ENCODE data around the gene EEFSEC. TPM values are rescaled to one million over a fixed set of nuclear protein-coding genes. Genes with fewer than 3 reads are reported as not detected.

EEFSEC gene
- total RNA-seq, 2 donors from 2014 or later = 15.7 to 17.2 TPM

DNA sequence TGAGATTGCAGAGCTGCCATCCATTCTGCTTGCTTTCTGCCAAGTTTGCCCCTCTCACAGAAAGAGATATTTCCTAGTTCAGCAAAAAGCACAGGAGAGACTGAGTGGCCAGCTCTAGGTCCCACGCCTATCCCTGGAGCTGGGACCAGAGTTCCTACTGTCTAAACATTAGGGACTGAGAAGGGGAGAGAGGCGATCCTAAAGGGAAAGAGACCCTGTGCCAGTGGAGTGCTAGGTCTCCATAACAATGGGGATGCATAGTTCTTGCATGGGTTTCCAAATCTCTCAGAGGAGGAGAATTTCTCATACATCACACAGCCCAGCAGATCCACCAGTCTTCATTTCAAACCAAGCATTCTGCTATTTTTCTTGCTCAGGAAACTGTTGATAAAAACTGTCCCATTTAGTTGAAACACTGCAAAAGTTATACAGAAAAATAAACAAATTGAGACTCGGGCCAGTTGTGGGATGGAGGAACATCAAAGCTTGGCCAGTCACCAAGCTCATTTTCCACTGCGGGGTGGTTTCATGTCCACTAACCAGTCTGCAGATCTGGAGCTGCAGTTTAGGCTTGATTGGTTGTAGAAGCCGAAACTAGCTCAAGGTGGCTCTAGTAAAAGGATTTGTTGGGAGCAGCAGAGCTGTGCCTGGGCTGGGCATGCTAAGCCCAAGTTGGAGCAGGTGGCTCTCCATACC is 62.7 kb downstream of the EEFSEC start:
- DNase-seq = no peak
- Mint-ChIP-seq H3K27me3 (ENCODE audit: low read depth) (no peaks in the 10 kb centered on the region), H3K4me3 (no peak overlapping the region), H3K36me3 (ENCODE audit: insufficient read depth in 2 of 2) (peaks cover 2 to 5% of the 10 kb centered on the region in 2 donors), H3K9me3 (peaks cover 2% of the 10 kb centered on the region in 2 donors), H3K27ac (peak overlapping the region; percentile 52), H3K4me1 (ENCODE audit: low read depth) (peaks cover 9% of the 10 kb centered on the region)
- no peak for ATAC-seq (replicated peaks in 1 of 2)

DNA sequence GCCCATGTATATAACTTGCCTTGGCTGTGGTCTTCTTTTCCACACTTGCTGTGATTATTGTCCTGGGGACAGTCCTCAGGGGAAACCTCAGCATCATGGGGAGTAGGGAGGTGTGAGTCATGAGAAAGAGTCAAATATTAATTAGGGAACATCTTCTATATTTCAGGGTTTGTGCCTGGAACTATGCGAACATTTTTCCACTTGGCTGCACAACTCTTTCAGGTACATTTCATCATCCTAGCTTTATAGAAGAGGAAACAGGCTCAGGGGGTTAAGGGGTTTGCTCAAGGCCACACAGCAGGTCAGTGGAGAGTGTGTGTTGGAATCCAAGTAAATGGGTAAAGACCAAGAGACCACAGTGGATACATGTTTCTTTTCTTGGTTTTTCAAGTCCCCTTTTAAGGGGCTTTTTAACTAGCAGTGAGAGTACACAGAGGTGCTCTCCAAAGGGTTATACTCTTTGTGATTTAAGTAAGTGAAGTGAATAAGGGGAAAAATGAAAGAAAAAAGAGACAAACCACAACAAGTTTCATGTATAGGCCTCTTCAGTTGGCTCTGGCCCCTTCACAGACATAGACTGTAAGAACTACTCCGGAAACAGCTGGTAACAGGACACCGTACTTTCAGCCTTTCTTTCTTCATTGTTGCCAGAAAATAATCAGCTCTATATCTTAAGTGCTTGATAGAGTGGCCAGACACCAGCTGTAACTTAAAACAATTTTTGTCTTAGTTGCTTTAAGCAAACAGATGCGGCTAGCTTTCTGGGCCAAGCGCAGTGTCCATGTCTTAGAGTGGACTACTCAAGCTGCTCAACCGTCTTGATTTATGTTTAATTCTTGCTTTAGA is 64.6 kb downstream of the EEFSEC start:
- DNase-seq = no peak
- Mint-ChIP-seq H3K9me3 (peaks cover 5 to 6% of the 10 kb centered on the region in 2 donors), H3K4me1 (ENCODE audit: low read depth) (peaks cover 9% of the 10 kb centered on the region)

DNA sequence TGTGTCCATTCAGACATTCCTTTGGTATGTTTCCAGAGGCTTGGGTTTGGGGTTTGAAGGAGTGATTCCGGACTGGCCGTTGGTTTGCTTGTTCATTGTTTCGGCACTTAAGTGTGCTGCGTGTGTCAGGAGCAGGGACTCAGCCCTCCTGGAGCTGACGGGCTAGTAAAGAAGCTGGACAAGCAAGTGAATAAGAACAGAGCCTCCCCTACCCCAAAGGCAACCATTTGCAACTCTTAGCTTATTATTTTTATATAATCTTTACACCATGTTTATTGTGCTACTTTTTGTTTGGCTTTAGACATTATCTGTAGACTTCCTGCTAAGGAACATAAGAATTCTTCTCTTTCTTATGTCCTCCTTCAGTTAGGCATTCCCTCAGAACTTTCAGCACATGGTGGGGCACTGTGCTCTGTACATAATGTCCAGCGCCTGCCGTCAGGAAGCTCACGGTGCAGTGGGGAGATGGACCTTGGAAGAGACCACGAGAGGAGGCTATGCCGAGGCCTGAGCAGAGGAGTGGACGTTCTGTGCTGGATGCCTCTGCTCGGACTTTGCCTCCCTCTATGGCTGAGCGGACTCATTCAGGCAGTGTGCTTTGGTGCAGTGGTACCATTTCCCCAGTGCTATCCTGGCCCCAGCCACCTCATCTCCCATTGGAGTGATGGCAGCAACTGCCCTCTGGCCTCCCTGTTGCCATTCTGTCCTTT is 65.4 kb downstream of the EEFSEC start:
- DNase-seq (no peak), ATAC-seq (replicated peaks in 1 of 2) (no peak)
- H3K36me3 Mint-ChIP-seq (ENCODE audit: insufficient read depth in 2 of 2) = peaks cover 9 to 16% of the 10 kb centered on the region in 2 donors
- no peak overlapping the region for H3K27ac Mint-ChIP-seq
- no peaks in the 10 kb centered on the region for H3K27me3 Mint-ChIP-seq (ENCODE audit: low read depth)
- peaks cover 5 to 9% of the 10 kb centered on the region in 2 donors for H3K9me3 Mint-ChIP-seq
- peaks cover 9% of the 10 kb centered on the region for H3K4me1 Mint-ChIP-seq (ENCODE audit: low read depth)
- H3K4me3 Mint-ChIP-seq = no peak overlapping the region

More for the DNA sequence above, 64.6 kb downstream of the EEFSEC start:
- Mint-ChIP-seq H3K27ac (peak overlapping the region; percentile 80), H3K27me3 (ENCODE audit: low read depth) (no peaks in the 10 kb centered on the region), H3K4me3 (peak overlapping the region in 1 of 2 donors; percentile 30), H3K36me3 (ENCODE audit: insufficient read depth in 2 of 2) (peaks cover 7 to 16% of the 10 kb centered on the region in 2 donors)
- ATAC-seq (replicated peaks in 1 of 2) = peak; percentile 58 to 64

DNA sequence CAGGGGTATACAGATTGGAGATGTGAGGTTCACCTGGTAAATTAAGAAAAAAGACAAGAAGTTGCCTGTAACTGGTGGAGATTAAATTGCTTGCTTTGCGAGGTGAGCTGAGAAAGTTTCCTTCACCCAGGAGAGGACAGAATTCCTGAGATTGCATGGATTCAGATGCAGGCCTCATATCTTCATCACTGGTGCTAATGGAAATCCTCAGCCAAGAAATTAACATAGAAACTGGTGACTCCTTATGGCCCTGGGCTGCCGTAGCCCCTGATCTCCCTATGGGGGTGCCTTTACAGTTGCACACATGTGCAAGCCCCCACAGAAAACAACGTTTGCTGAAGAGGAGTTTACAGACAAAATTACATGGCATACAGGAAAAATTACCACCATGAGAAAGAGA is 68.0 kb downstream of the EEFSEC start:
- Mint-ChIP-seq H3K27me3 (ENCODE audit: low read depth) (no peaks in the 10 kb centered on the region), H3K27ac (no peak overlapping the region), H3K4me3 (no peak overlapping the region), H3K4me1 (ENCODE audit: low read depth) (peaks cover 9% of the 10 kb centered on the region), H3K36me3 (ENCODE audit: insufficient read depth in 2 of 2) (peaks cover 10 to 16% of the 10 kb centered on the region in 2 donors), H3K9me3 (peaks cover 5 to 11% of the 10 kb centered on the region in 2 donors)
- no peak for DNase-seq
- no peak for ATAC-seq (replicated peaks in 1 of 2)

DNA sequence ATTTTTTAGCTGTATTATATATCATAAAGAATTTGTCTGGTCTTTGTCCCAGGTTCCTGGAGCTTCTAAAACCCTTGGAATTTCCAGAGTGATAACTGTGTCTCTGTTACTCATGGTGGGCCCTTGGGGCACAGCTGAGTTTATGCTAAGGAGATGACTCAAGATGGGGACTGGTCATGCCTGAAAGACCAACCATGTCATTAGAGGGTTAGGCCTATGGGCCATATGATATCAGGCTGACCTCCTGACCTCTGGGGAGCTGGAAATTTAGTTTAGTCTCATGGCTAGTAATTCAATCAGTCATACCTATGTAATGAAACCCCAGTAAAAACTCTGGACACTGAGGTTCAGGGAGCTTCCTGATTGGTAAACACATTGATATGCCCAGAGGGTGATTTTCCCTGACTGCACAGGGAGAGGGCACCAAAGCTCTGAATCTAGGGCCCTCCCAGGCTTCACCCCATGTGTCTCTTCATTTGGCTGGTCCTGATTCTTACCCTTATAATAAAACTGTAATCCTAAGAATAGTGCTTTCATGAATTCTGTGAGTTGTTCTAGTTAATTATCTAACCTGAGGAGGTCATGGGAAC is 69.6 kb downstream of the EEFSEC start:
- Mint-ChIP-seq H3K9me3 (peaks cover 5 to 11% of the 10 kb centered on the region in 2 donors), H3K4me1 (ENCODE audit: low read depth) (peaks cover 3% of the 10 kb centered on the region), H3K27me3 (ENCODE audit: low read depth) (no peaks in the 10 kb centered on the region), H3K36me3 (ENCODE audit: insufficient read depth in 2 of 2) (peaks cover 10 to 16% of the 10 kb centered on the region in 2 donors), H3K4me3 (no peak overlapping the region), H3K27ac (no peak overlapping the region)
- DNase-seq (no peak), ATAC-seq (replicated peaks in 1 of 2) (no peak)

GRCh38 chr3:128226186-128226725 is 73.0 kb downstream of the EEFSEC start:
- no peaks in the 10 kb centered on the region for H3K27me3 Mint-ChIP-seq (ENCODE audit: low read depth)
- peaks cover 0 to 7% of the 10 kb centered on the region in 2 donors for H3K9me3 Mint-ChIP-seq
- H3K27ac Mint-ChIP-seq = no peak overlapping the region
- H3K36me3 Mint-ChIP-seq (ENCODE audit: insufficient read depth in 2 of 2) = peaks cover 6 to 8% of the 10 kb centered on the region in 2 donors
- DNase-seq (no peak), ATAC-seq (replicated peaks in 1 of 2) (no peak)
- H3K4me1 Mint-ChIP-seq (ENCODE audit: low read depth) = no peaks in the 10 kb centered on the region
- no peak overlapping the region for H3K4me3 Mint-ChIP-seq

DNA sequence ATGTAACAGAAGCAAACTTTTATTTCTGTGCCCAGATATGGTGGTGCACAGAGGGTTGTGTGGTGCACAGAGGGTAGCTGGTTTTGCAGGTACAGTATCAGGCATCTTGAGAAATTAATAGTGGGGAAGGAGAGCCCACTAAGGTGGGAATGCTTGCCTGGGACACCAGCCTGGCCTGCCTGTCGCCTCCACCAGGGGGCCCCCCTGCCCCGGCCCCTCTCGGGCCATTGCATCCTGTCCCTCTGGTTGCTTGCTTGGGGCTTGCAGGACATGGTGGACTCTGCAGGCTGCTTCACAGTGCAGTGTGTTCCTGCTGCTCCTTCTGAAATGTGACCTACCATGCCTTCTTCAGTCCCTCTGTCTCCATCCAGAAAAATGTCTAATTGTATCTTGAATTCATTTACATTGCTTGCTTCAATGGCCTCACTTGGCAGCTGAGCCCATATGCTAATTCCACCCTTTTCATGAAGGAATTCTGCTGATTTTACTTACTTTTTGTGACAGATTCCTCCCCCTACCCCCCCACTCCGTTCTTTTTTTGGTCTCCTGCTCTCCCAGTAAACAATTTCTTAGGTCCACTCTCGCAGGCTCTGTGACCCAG is 73.6 kb downstream of the EEFSEC start:
- peaks cover 4 to 5% of the 10 kb centered on the region in 2 donors for H3K36me3 Mint-ChIP-seq (ENCODE audit: insufficient read depth in 2 of 2)
- no peak overlapping the region for H3K4me3 Mint-ChIP-seq
- no peaks in the 10 kb centered on the region for H3K27me3 Mint-ChIP-seq (ENCODE audit: low read depth)
- no peak overlapping the region for H3K27ac Mint-ChIP-seq
- DNase-seq (peak; percentile 19 to 49), ATAC-seq (replicated peaks in 1 of 2) (peak in 1 of 2 donors; percentile 66)
- no peaks in the 10 kb centered on the region for H3K4me1 Mint-ChIP-seq (ENCODE audit: low read depth)
- peaks cover 0 to 7% of the 10 kb centered on the region in 2 donors for H3K9me3 Mint-ChIP-seq

- no peak for ATAC-seq (replicated peaks in 1 of 2)
- no peak for DNase-seq
- H3K27ac Mint-ChIP-seq = no peak overlapping the region
- no peaks in the 10 kb centered on the region for H3K4me1 Mint-ChIP-seq (ENCODE audit: low read depth)
- H3K4me3 Mint-ChIP-seq = no peak overlapping the region
- H3K36me3 Mint-ChIP-seq (ENCODE audit: insufficient read depth in 2 of 2) = peaks cover under 1 to 4% of the 10 kb centered on the region in 2 donors
- H3K9me3 Mint-ChIP-seq = peaks cover 0 to 7% of the 10 kb centered on the region in 2 donors
- no peaks in the 10 kb centered on the region for H3K27me3 Mint-ChIP-seq (ENCODE audit: low read depth)
These were observed 74.2 kb downstream of the EEFSEC start for GRCh38 chr3:128227507-128227906.

DNA sequence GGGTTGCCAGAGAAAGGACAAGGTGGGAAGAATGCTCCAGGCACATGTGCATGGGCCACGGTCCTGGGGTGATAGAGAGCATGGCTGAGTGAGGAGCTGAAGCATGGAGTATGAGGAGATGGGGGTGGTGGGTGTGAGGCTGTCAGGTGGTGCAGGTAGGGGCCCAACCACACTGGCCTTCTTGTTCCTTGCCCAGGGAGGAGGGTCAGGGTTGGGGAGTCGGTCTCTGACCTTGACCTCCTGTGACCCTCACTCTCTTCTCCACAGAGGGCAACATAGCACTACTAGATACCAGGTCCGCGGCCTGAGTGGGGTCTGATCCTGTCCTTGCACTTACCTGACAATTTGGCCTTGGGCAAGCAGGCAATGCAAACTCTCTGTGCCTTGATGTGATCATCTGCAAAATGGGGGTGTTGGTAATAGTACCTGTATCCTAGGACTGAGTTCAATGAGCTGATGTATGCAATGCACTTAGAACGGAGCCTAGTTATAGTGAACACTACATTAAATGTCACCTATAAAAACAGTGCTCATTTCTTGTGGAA is 75.2 kb downstream of the EEFSEC start:
- H3K36me3 Mint-ChIP-seq (ENCODE audit: insufficient read depth in 2 of 2) = peaks cover 0 to 4% of the 10 kb centered on the region in 2 donors
- H3K9me3 Mint-ChIP-seq = peaks cover 0 to 2% of the 10 kb centered on the region in 2 donors
- no peak overlapping the region for H3K27ac Mint-ChIP-seq
- DNase-seq (no peak), ATAC-seq (replicated peaks in 1 of 2) (no peak)
- H3K4me1 Mint-ChIP-seq (ENCODE audit: low read depth) = no peaks in the 10 kb centered on the region
- no peaks in the 10 kb centered on the region for H3K27me3 Mint-ChIP-seq (ENCODE audit: low read depth)
- no peak overlapping the region for H3K4me3 Mint-ChIP-seq

GRCh38 chr3:128229106-128229857 is 76.0 kb downstream of the EEFSEC start:
- Mint-ChIP-seq H3K36me3 (ENCODE audit: insufficient read depth in 2 of 2) (no peaks in the 10 kb centered on the region), H3K4me3 (no peak overlapping the region), H3K27me3 (ENCODE audit: low read depth) (no peaks in the 10 kb centered on the region), H3K4me1 (ENCODE audit: low read depth) (no peaks in the 10 kb centered on the region), H3K9me3 (no peaks in the 10 kb centered on the region), H3K27ac (no peak overlapping the region)
- DNase-seq (no peak), ATAC-seq (replicated peaks in 1 of 2) (no peak)

DNA sequence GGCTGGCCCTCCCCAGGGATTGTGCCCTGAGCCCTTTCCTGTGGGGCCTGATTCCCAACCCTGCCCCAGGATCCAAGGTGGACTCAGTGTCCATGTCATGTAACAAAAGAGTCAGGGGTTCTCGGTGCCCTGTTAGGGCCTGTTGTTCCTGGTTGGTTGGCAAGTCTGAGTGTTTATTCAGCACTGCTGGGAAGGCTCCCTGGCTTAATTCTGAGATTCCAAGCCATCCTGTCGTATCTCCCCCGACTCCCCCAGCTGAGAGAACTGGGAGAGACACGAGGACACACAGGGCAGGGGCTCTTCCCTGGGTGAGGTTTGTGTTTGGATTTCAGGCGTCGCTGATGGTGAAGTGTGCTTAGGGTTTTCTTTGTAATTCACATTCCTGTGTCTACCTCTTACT is 78.3 kb downstream of the EEFSEC start:
- DNase-seq (no peak), ATAC-seq (replicated peaks in 1 of 2) (no peak)
- H3K9me3 Mint-ChIP-seq = no peaks in the 10 kb centered on the region
- no peak overlapping the region for H3K27ac Mint-ChIP-seq
- H3K4me1 Mint-ChIP-seq (ENCODE audit: low read depth) = peaks cover 1% of the 10 kb centered on the region
- no peak overlapping the region for H3K4me3 Mint-ChIP-seq
- no peaks in the 10 kb centered on the region for H3K36me3 Mint-ChIP-seq (ENCODE audit: insufficient read depth in 2 of 2)
- no peaks in the 10 kb centered on the region for H3K27me3 Mint-ChIP-seq (ENCODE audit: low read depth)

Measured in activated T-cell treated with anti-CD3 and anti-CD28 coated beads, Interleukin-2, amount 50 U/mL, for 72 hours (primary cell).